B cell (primary cell): ENCODE data around the gene ACTL8. TPM values are rescaled to one million over a fixed set of nuclear protein-coding genes. Genes with fewer than 3 reads are reported as not detected.

ENCODE experiments used
- ATAC-seq: fragments of 200-7000 bp; cut with Tn5 transposase; one replicate; pipeline ENCODE4 v1.10.0; 2021; ENCODE audit warnings: low read depth, mild to moderate bottlenecking, moderate number of reproducible peaks, moderate library complexity
- CTCF ChIA-PET: fragments of 350-600 bp; sonication (Branson Sonifier 250); formaldehyde crosslinking; loops from one replicate; lab custom pipeline; 2021; ENCODE audit warnings: antibody characterized with exemption, inconsistent platforms; lab: Charles Lee
- POLR2A ChIA-PET: fragments of 350-600 bp; sonication (Branson Sonifier 250); formaldehyde crosslinking; loops from one replicate; lab custom pipeline; 2021; ENCODE audit warnings: antibody characterized with exemption; lab: Charles Lee
- DNase-seq: peaks from one replicate; pipeline ENCODE4 v3.0.0; 2013
- H2AFZ ChIP-seq: 2 replicates; pipeline ENCODE4 v1.6.1; 2012; ENCODE audit warnings: mild to moderate bottlenecking, low read depth, low read length; ENCODE audit not compliant: insufficient read depth, poor library complexity, severe bottlenecking
- H3K27ac ChIP-seq, 2 donors: 1 replicate in 1 of 2; 2 replicates in 1 of 2; pipeline ENCODE4 v1.5.1; 2012 to 2013; ENCODE audit warnings: low read length in 2 of 2, mild to moderate bottlenecking in 2 of 2, moderate library complexity in 1 of 2
- H3K27me3 ChIP-seq, 4 experiments: fragments of 200-600 bp in 1 of 4; sonication (generic) in 1 of 4; replicated peaks in 1 of 4; 1 replicate in 2 of 4; 2 replicates in 2 of 4; pipeline versions ENCODE4 v1.6.1 to v1.7.0; 2013 to 2016; ENCODE audit warnings: low read length in 3 of 4, mild to moderate bottlenecking in 2 of 4, mixed read lengths in 1 of 4, moderate library complexity in 1 of 4; ENCODE audit not compliant: insufficient read depth in 4 of 4, control insufficient read depth in 3 of 4; ENCODE audit errors: control extremely low read depth in 1 of 4
- H3K36me3 ChIP-seq, 2 experiments: replicated peaks in 1 of 2; 1 replicate in 1 of 2; 2 replicates in 1 of 2; pipeline versions ENCODE4 v1.6.1 to v1.7.1; 2013; ENCODE audit warnings: low read length in 1 of 2; ENCODE audit not compliant: insufficient read depth in 2 of 2, control insufficient read depth in 1 of 2; ENCODE audit errors: control extremely low read depth in 1 of 2, extremely low read depth in 1 of 2
- H3K4me1 ChIP-seq, 2 donors: fragments of 200-600 bp in 1 of 2; sonication (generic) in 1 of 2; 1 replicate in 1 of 2; 2 replicates in 1 of 2; pipeline versions ENCODE4 v1.5.1 to v1.6.1; 2013 to 2017; ENCODE audit warnings: low read length in 2 of 2; ENCODE audit not compliant: control insufficient read depth in 2 of 2, insufficient read depth in 2 of 2
- H3K4me2 ChIP-seq: replicated peaks from 2 replicates; pipeline ENCODE3; 2012; ENCODE audit warnings: mild to moderate bottlenecking, low read depth, low read length; ENCODE audit not compliant: poor library complexity, severe bottlenecking
- H3K4me3 ChIP-seq, 5 experiments: fragments of 200-600 bp in 1 of 5; sonication (generic) in 1 of 5; 1 replicate in 3 of 5; 2 replicates in 2 of 5; pipeline versions ENCODE4 v1.5.1 to v1.7.0; 2011 to 2016; ENCODE audit warnings: low read length in 4 of 5, mild to moderate bottlenecking in 4 of 5, low read depth in 2 of 5, control low read depth in 1 of 5, moderate library complexity in 1 of 5; ENCODE audit not compliant: insufficient read depth in 1 of 5; ENCODE audit errors: control extremely low read depth in 1 of 5, extremely low read depth in 1 of 5
- H3K79me2 ChIP-seq: fragments of 200-600 bp; sonication (generic); one replicate; pipeline ENCODE4 v1.6.0; 2016; ENCODE audit warnings: low read length; ENCODE audit not compliant: control insufficient read depth, insufficient read depth
- H3K9ac ChIP-seq: fragments of 200-600 bp; sonication (generic); 2 replicates; pipeline ENCODE4 v1.6.1; 2017; ENCODE audit warnings: mild to moderate bottlenecking, low read length, moderate library complexity
- H3K9me3 ChIP-seq, 3 donors: one replicate each; pipeline versions ENCODE4 v1.6.1 to v1.7.1; 2013; ENCODE audit warnings: low read length in 2 of 3; ENCODE audit not compliant: control insufficient read depth in 2 of 3, insufficient read depth in 1 of 3; ENCODE audit errors: control extremely low read depth in 1 of 3
- H4K20me1 ChIP-seq: 2 replicates; pipeline ENCODE4 v1.6.0; 2012; ENCODE audit warnings: mild to moderate bottlenecking, low read length; ENCODE audit not compliant: insufficient read depth, control insufficient read depth, poor library complexity, severe bottlenecking
- H3K27ac Mint-ChIP-seq: one replicate; pipeline ENCODE4 v1.8.0; 2021; ENCODE audit warnings: mixed read lengths
- H3K27me3 Mint-ChIP-seq: one replicate; pipeline ENCODE4 v1.8.0; 2021; ENCODE audit warnings: mixed read lengths
- H3K4me1 Mint-ChIP-seq: one replicate; pipeline ENCODE4 v1.8.0; 2021; ENCODE audit warnings: mixed read lengths
- H3K4me3 Mint-ChIP-seq: one replicate; pipeline ENCODE4 v1.8.0; 2021; ENCODE audit warnings: mixed read lengths
- H3K9me3 Mint-ChIP-seq: one replicate; pipeline ENCODE4 v1.8.0; 2022; ENCODE audit warnings: mixed read lengths; ENCODE audit not compliant: insufficient read depth
- CTCF ChIP-seq: fragments of 200-600 bp; IDR thresholded peaks from one replicate; pipeline ENCODE4 v1.8.0; 2022; ENCODE audit warnings: antibody characterized with exemption, mild to moderate bottlenecking
- EZH2 ChIP-seq: IDR thresholded peaks from 2 replicates; pipeline ENCODE4 v1.6.1; 2012; ENCODE audit warnings: borderline replicate concordance, low read depth, mild to moderate bottlenecking, moderate library complexity, low read length; ENCODE audit not compliant: insufficient read depth, poor library complexity, severe bottlenecking
- WGBS: methylation state at CpG from one replicate; pipeline ENCODE4 v1.1.5; 2013; ENCODE audit warnings: missing lambda C conversion rate; ENCODE audit not compliant: insufficient coverage; 5-methylcytosine and 5-hydroxymethylcytosine counted together
- intact Hi-C: fragments of 100-400 bp; cut with micrococcal nuclease; formaldehyde crosslinking; loops from one replicate; pipeline ENCODE4 v1.10.0; 2022
- polyA plus RNA-seq: library from polyadenylated mRNA; depleted of rRNA; stranded (reverse); fragments of >200 nt; gene quantifications from 2 replicates; pipeline ENCODE4 v1.2.3, GENCODE V29; 2012
- total RNA-seq, 2 donors: library from RNA; stranded (reverse); fragments of 120-200 nt in 1 of 2; gene quantifications; 1 replicate in 1 of 2; 2 replicates in 1 of 2; pipeline versions ENCODE4 v1.2.3 to v1.2.4, GENCODE V29; 2013 to 2022

ACTL8 gene
- total and polyA plus RNA-seq, 2 donors (not counting 1 experiment from before 2014, with no cell fraction given) = not detected

GRCh38 chr1:17789926-17790325 lies 34.8 kb downstream of the ACTL8 start:
- Histone ChIP-seq H4K20me1 (no peaks in the 10 kb centered on the region), H3K4me2 (no peak overlapping the region), H3K9ac (no peak overlapping the region), H3K36me3 (no peaks in the 10 kb centered on the region), H3K4me3 (no peak overlapping the region), H3K27ac (no peak overlapping the region), H3K9me3 (peaks cover 0 to 12% (median 0%) of the 10 kb centered on the region in 3 donors), H2AFZ (no peak overlapping the region), H3K27me3 (peaks cover 0 to 7% (median 0%) of the 10 kb centered on the region in 4 experiments), H3K79me2 (no peaks in the 10 kb centered on the region), H3K4me1 (no peaks in the 10 kb centered on the region)
- Mint-ChIP-seq H3K27me3 (peaks cover 21% of the 10 kb centered on the region), H3K27ac (no peak overlapping the region), H3K9me3 (no peaks in the 10 kb centered on the region), H3K4me1 (no peaks in the 10 kb centered on the region), H3K4me3 (no peak overlapping the region)
- 96% methylated on average over 5 of the region's 5 CpGs for WGBS
- ATAC-seq (no peak), DNase-seq (no peak)
- TF ChIP-seq CTCF = no peak
- no peak for TF ChIP-seq EZH2
- POLR2A ChIA-PET = no interaction called here
- CTCF ChIA-PET = no interaction called here
- intact Hi-C loops = no loop called here

GRCh38 chr1:17790383-17791054 lies 35.4 kb downstream of the ACTL8 start:
- Histone ChIP-seq H4K20me1 (no peaks in the 10 kb centered on the region), H3K36me3 (no peaks in the 10 kb centered on the region), H2AFZ (no peak overlapping the region), H3K4me1 (no peaks in the 10 kb centered on the region), H3K9me3 (peaks cover 0 to 12% (median 0%) of the 10 kb centered on the region in 3 donors), H3K79me2 (no peaks in the 10 kb centered on the region), H3K4me2 (no peak overlapping the region), H3K9ac (no peak overlapping the region), H3K27me3 (peaks cover 0 to 7% (median 0%) of the 10 kb centered on the region in 4 experiments), H3K4me3 (no peak overlapping the region), H3K27ac (no peak overlapping the region)
- Mint-ChIP-seq H3K27me3 (peaks cover 21% of the 10 kb centered on the region), H3K4me3 (no peak overlapping the region), H3K27ac (no peak overlapping the region), H3K9me3 (no peaks in the 10 kb centered on the region), H3K4me1 (no peaks in the 10 kb centered on the region)
- ATAC-seq (no peak), DNase-seq (no peak)
- TF ChIP-seq CTCF (no peak), EZH2 (no peak)
- ChIA-PET POLR2A (no interaction called here), CTCF (no interaction called here)
- intact Hi-C loops = no loop called here
- WGBS = 70% methylated on average over 4 of the region's 4 CpGs
